Endothelial cell of umbilical vein (primary cell): ENCODE measurements around the gene SIGMAR1. TPM values are rescaled to one million over a fixed set of nuclear protein-coding genes. Genes with fewer than 3 reads are reported as not detected.

Experiments used
- BruUV-seq: library from RNA; stranded (reverse); fragments of 400-500 nt; replicated peaks from 2 replicates; lab custom pipeline; 2021; lab: Mats Ljungman, UMichigan
- CTCF ChIA-PET: fragments of 300-600, 350-600 bp; sonication (Branson Sonifier 250); formaldehyde crosslinking; loops from one replicate; lab custom pipeline; 2021; ENCODE audit warnings: antibody characterized with exemption, inconsistent platforms; lab: Charles Lee
- POLR2A ChIA-PET: fragments of 300-600, 350-600 bp; sonication (Branson Sonifier 250); formaldehyde crosslinking; loops from one replicate; lab custom pipeline; 2021; ENCODE audit warnings: antibody characterized with exemption, inconsistent platforms; lab: Charles Lee
- DNase-seq: peaks from one replicate; pipeline ENCODE4 v3.0.0-alpha.2; 2011; ENCODE audit warnings: low read depth, low spot score
- FAIRE-seq: peaks from 2 replicates; lab custom pipeline; 2011; peaks lifted over from hg19 to GRCh38; lab: Jason Lieb, UNC
- H2AFZ ChIP-seq: 2 replicates; pipeline ENCODE4 v1.6.0; 2012; ENCODE audit warnings: low read depth, low read length, control low read depth, inconsistent platforms
- H3K27ac ChIP-seq: 2 replicates; pipeline ENCODE4 v1.5.1; 2011; ENCODE audit warnings: low read depth, mild to moderate bottlenecking, control low read depth, low read length, moderate library complexity; ENCODE audit not compliant: insufficient read depth
- H3K27me3 ChIP-seq, 2 experiments: 2 replicates each; pipeline versions ENCODE4 v1.6.0 to v1.6.1; 2011; ENCODE audit warnings: low read length in 2 of 2, mixed read lengths in 1 of 2; ENCODE audit not compliant: control insufficient read depth in 2 of 2, insufficient read depth in 2 of 2
- H3K36me3 ChIP-seq, 2 experiments: 2 replicates in 1 of 2; 3 replicates in 1 of 2; pipeline ENCODE4 v1.5.1; 2011; ENCODE audit warnings: low read length in 2 of 2, mild to moderate bottlenecking in 1 of 2, moderate library complexity in 1 of 2; ENCODE audit not compliant: control insufficient read depth in 2 of 2, insufficient read depth in 2 of 2; ENCODE audit errors: extremely low read depth in 1 of 2
- H3K4me1 ChIP-seq: 3 replicates; pipeline ENCODE4 v1.5.1; 2011; ENCODE audit warnings: mild to moderate bottlenecking, low read length; ENCODE audit not compliant: control insufficient read depth, insufficient read depth; ENCODE audit errors: extremely low read depth
- H3K4me2 ChIP-seq: 2 replicates; pipeline ENCODE4 v1.6.1; 2011; ENCODE audit warnings: low read length, control low read depth, mixed read lengths; ENCODE audit not compliant: insufficient read depth
- H3K4me3 ChIP-seq, 3 experiments: fragments of 200-600 bp in 1 of 3; sonication (generic), shearing (Covaris generic) in 1 of 3; replicated peaks in 1 of 3; 2 replicates each; pipeline ENCODE4 v1.5.1; 2011 to 2016; ENCODE audit warnings: control low read depth in 3 of 3, low read length in 3 of 3, mild to moderate bottlenecking in 2 of 3, inconsistent platforms in 1 of 3, low read depth in 1 of 3, moderate library complexity in 1 of 3; ENCODE audit not compliant: insufficient read depth in 1 of 3
- H3K79me2 ChIP-seq: 2 replicates; pipeline ENCODE4 v1.6.0; 2012; ENCODE audit warnings: low read length, inconsistent platforms; ENCODE audit not compliant: control insufficient read depth, insufficient read depth
- H3K9ac ChIP-seq: replicated peaks from 2 replicates; pipeline ENCODE3; 2011; ENCODE audit warnings: low read length, control low read depth; ENCODE audit not compliant: insufficient read depth; ENCODE audit errors: extremely low read depth
- H3K9me1 ChIP-seq: replicated peaks from 3 replicates; pipeline ENCODE4 v1.6.0; 2011; ENCODE audit warnings: mild to moderate bottlenecking, low read length; ENCODE audit not compliant: control insufficient read depth, insufficient read depth; ENCODE audit errors: extremely low read depth
- H3K9me3 ChIP-seq: replicated peaks from 2 replicates; pipeline ENCODE4 v1.5.1; 2012; ENCODE audit warnings: low read length, inconsistent platforms; ENCODE audit not compliant: control insufficient read depth, insufficient read depth
- H4K20me1 ChIP-seq: replicated peaks from 2 replicates; pipeline ENCODE3; 2011; ENCODE audit warnings: mild to moderate bottlenecking, low read length; ENCODE audit not compliant: control insufficient read depth, insufficient read depth; ENCODE audit errors: extremely low read depth
- JUN ChIP-seq: IDR thresholded peaks from 2 replicates; pipeline ENCODE4 v1.6.1; 2011; ENCODE audit warnings: borderline replicate concordance, low read depth; ENCODE audit not compliant: insufficient read length, insufficient read depth
- POLR2A ChIP-seq: IDR thresholded peaks from 2 replicates; pipeline ENCODE4 v1.6.1; 2012; ENCODE audit warnings: low read depth, mild to moderate bottlenecking, control low read depth, low read length
- POLR2AphosphoS5 ChIP-seq: IDR thresholded peaks from 2 replicates; pipeline ENCODE4 v1.6.1; 2012; ENCODE audit warnings: low read depth, mild to moderate bottlenecking, control low read depth, low read length, moderate library complexity; ENCODE audit not compliant: insufficient read depth
- dilution Hi-C: fragments of 300-500 bp; cut with MboI; formaldehyde crosslinking; loops from one replicate; pipeline ENCODE4 v1.15.0; 2019; ENCODE audit warnings: low sequenced_read_pairs; ENCODE audit not compliant: extremely low pct_ligation_motif_present
- intact Hi-C: fragments of 100-400 bp; cut with micrococcal nuclease; formaldehyde crosslinking; loops from one replicate; pipeline ENCODE4 v1.10.0; 2022
- polyA plus RNA-seq, 4 experiments: library from polyadenylated mRNA; depleted of rRNA in 3 of 4; stranded (reverse) in 3 of 4; unstranded in 1 of 4; fragments of >200 nt; gene quantifications; 2 replicates each; pipeline versions ENCODE4 v1.2.1 to v1.2.3, GENCODE V29; 2011 to 2012; ENCODE audit warnings: missing spikeins in 1 of 4
- total RNA-seq: library from RNA; stranded (reverse); gene quantifications from 2 replicates; pipeline ENCODE4 v1.2.3, GENCODE V29; 2021
- TF ChIP-seq, protein P1 (sequence below), 2 donors: IDR thresholded peaks; 1 replicate in 1 of 2; 2 replicates in 1 of 2; pipeline ENCODE4 v1.5.1; 2011; ENCODE audit warnings: low read length in 2 of 2, mild to moderate bottlenecking in 2 of 2, moderate library complexity in 2 of 2, control low read depth in 1 of 2, inconsistent platforms in 1 of 2, low read depth in 1 of 2; ENCODE audit not compliant: insufficient read depth in 1 of 2; ENCODE audit errors: extremely low read depth in 1 of 2

The SIGMAR1 gene
- total and polyA plus RNA-seq, 2 donors (not counting 3 experiments of a cell fraction or from before 2014, with no cell fraction given), result 78.4 to 81.2 TPM

- ChIA-PET POLR2A (interaction anchor here (1.5 kb wide), 1 partner anchor 22 kb away, joined by 3 read pairs; no protein-coding TSS in a partner anchor), CTCF (interaction anchor here (0.6 to 7.1 kb wide), 13 partner anchors 7 to 90 kb away, joined by 3 to 130 read pairs (median 4); partner anchors contain the start of genes DCTN3 and SIGMAR1)
- FAIRE-seq (peak; percentile 92), DNase-seq (peak; percentile 72)
- H3K27me3 ChIP-seq, result no peaks in the 10 kb centered on the region
- peak overlapping the region; percentile 21 to 79 (median 41) for H3K4me3 ChIP-seq
- no peaks in the 10 kb centered on the region for H3K9me1 ChIP-seq
- dilution Hi-C loops, result no loop called here
- peaks cover 0 to 12% of the 10 kb centered on the region in 2 experiments for H3K36me3 ChIP-seq
- no peaks in the 10 kb centered on the region for H3K9me3 ChIP-seq
- H3K4me2 ChIP-seq, result peak overlapping the region; percentile 71
- H3K9ac ChIP-seq, result peak overlapping the region; percentile 93
- intact Hi-C loops, result loop anchor here (1.0 to 5.0 kb wide), 3 partner anchors 21 to 156 kb away; partner anchors contain the start of genes DNAI1 and FAM219A
- H3K27ac ChIP-seq, result no peak overlapping the region
- H4K20me1 ChIP-seq, result no peaks in the 10 kb centered on the region
- BruUV-seq, result no TSS peak
- TF ChIP-seq JUN (no peak), POLR2A (no peak), POLR2AphosphoS5 (peak; percentile 25)
- TF ChIP-seq, protein P1, sequence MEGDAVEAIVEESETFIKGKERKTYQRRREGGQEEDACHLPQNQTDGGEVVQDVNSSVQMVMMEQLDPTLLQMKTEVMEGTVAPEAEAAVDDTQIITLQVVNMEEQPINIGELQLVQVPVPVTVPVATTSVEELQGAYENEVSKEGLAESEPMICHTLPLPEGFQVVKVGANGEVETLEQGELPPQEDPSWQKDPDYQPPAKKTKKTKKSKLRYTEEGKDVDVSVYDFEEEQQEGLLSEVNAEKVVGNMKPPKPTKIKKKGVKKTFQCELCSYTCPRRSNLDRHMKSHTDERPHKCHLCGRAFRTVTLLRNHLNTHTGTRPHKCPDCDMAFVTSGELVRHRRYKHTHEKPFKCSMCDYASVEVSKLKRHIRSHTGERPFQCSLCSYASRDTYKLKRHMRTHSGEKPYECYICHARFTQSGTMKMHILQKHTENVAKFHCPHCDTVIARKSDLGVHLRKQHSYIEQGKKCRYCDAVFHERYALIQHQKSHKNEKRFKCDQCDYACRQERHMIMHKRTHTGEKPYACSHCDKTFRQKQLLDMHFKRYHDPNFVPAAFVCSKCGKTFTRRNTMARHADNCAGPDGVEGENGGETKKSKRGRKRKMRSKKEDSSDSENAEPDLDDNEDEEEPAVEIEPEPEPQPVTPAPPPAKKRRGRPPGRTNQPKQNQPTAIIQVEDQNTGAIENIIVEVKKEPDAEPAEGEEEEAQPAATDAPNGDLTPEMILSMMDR (IDR thresholded peaks at IDR 0.05; ENCODE audit: extremely low read depth in 1 of 2, insufficient read depth in 1 of 2, low read depth in 1 of 2, low read length in 2 of 2), result peak; percentile 83 to 94
- H3K79me2 ChIP-seq, result peaks cover 2% of the 10 kb centered on the region
- H2AFZ ChIP-seq, result peak overlapping the region; percentile 94
- H3K4me1 ChIP-seq, result peaks cover 13% of the 10 kb centered on the region
Observed at GRCh38 chr9:34612788-34613390, 24.7 kb downstream of the SIGMAR1 start.
